HepG2 (cell line): ENCODE measurements around the gene MFSD2A.

Source experiments
- KDM4B ChIP-seq: sonication (generic); formaldehyde crosslinking; IDR thresholded peaks from 2 replicates; pipeline ENCODE4 v1.4.0; 2020; ENCODE audit warnings: missing genetic modification reagents
- RAD21 ChIP-seq: fragments of 450-650 bp; formaldehyde crosslinking; IDR thresholded peaks from 2 replicates; pipeline ENCODE4 v1.5.0; 2020; ENCODE audit warnings: mild to moderate bottlenecking
- RBFOX2 ChIP-seq: fragments of 200-400 bp; formaldehyde crosslinking; IDR thresholded peaks from 2 replicates; pipeline ENCODE4 v1.6.1; 2017; ENCODE audit warnings: low read depth, mild to moderate bottlenecking, low read length

GRCh38 chr1:39992888-39993287 is 37.9 kb downstream of the MFSD2A start:
- TF ChIP-seq RBFOX2 (no peak), KDM4B (CRISPR knock-in tag) (no peak), RAD21 (no peak)
